IgD-negative memory B cell (primary cell): ENCODE results near the gene RFPL1. TPM values are rescaled to one million over a fixed set of nuclear protein-coding genes. Genes with fewer than 3 reads are reported as not detected.

Experiments
- polyA plus RNA-seq: library from polyadenylated mRNA; unstranded; fragments of 300-500 nt; fragmentation: Illumina TruSeq; gene quantifications from one replicate; pipeline ENCODE4 v1.2.3, GENCODE V29; 2021

Gene RFPL1
- polyA plus RNA-seq, 1 donor from 2014 or later = not detected

Other genes starting within 250 kb of the RFPL1 start
- gene EMID1, start 232.7 kb upstream of the RFPL1 start, polyA plus RNA-seq = not detected
- gene RHBDD3, start 170.6 kb upstream of the RFPL1 start, polyA plus RNA-seq = 9.7 TPM
- 211 TPM for gene EWSR1, start 170.3 kb upstream of the RFPL1 start, polyA plus RNA-seq
- 0.46 TPM for gene GAS2L1, start 131.9 kb upstream of the RFPL1 start, polyA plus RNA-seq
- not detected for gene RASL10A, start 122.9 kb upstream of the RFPL1 start, polyA plus RNA-seq
- 45.9 TPM for gene AP1B1, start 50.0 kb upstream of the RFPL1 start, polyA plus RNA-seq
- 0.98 TPM for gene NEFH, start 41.6 kb downstream of the RFPL1 start, polyA plus RNA-seq
- gene THOC5, start 115.2 kb downstream of the RFPL1 start, polyA plus RNA-seq = 30.1 TPM
- gene NIPSNAP1, start 142.5 kb downstream of the RFPL1 start, polyA plus RNA-seq = 41.6 TPM
- 17.7 TPM for gene NF2, start 165.1 kb downstream of the RFPL1 start, polyA plus RNA-seq